Stimulated activated naive CD8-positive, alpha-beta T cell treated with anti-CD3 and anti-CD28 coated beads, Interleukin-15, amount 100 ng/mL, for 72 hours (primary cell): ENCODE results near the gene KCNK1.
A peak's percentile ranks its signal among the peaks of the same experiment; 100 is the strongest.
"Not testable (repeated sequence)": the region's sequence is repeated elsewhere in the genome, so short reads cannot be mapped to it uniquely, and the experiment has no call there.

Experiments
- ATAC-seq: fragments of 150-1000 bp; cut with Tn5 transposase; 2 replicates; pipeline ENCODE4 v1.10.0; 2021; ENCODE audit warnings: mild to moderate bottlenecking, moderate library complexity
- DNase-seq, 2 donors: peaks; one replicate each; pipeline ENCODE4 v3.0.0; 2021 to 2022
- H3K27ac Mint-ChIP-seq, 2 donors: one replicate each; pipeline ENCODE4 v1.8.0; 2022; ENCODE audit warnings: mild to moderate bottlenecking in 2 of 2, mixed read lengths in 2 of 2, moderate library complexity in 2 of 2
- H3K27me3 Mint-ChIP-seq: one replicate; pipeline ENCODE4 v1.8.0; 2022; ENCODE audit warnings: mixed read lengths
- H3K4me1 Mint-ChIP-seq: one replicate; pipeline ENCODE4 v1.8.0; 2022; ENCODE audit warnings: mild to moderate bottlenecking, mixed read lengths
- H3K4me3 Mint-ChIP-seq, 2 donors: one replicate each; pipeline ENCODE4 v1.8.0; 2022; ENCODE audit warnings: mild to moderate bottlenecking in 2 of 2, mixed read lengths in 2 of 2, moderate library complexity in 1 of 2
- H3K9me3 Mint-ChIP-seq, 2 donors: one replicate each; pipeline ENCODE4 v1.8.0; 2022; ENCODE audit warnings: mixed read lengths in 2 of 2

The KCNK1 gene

DNA sequence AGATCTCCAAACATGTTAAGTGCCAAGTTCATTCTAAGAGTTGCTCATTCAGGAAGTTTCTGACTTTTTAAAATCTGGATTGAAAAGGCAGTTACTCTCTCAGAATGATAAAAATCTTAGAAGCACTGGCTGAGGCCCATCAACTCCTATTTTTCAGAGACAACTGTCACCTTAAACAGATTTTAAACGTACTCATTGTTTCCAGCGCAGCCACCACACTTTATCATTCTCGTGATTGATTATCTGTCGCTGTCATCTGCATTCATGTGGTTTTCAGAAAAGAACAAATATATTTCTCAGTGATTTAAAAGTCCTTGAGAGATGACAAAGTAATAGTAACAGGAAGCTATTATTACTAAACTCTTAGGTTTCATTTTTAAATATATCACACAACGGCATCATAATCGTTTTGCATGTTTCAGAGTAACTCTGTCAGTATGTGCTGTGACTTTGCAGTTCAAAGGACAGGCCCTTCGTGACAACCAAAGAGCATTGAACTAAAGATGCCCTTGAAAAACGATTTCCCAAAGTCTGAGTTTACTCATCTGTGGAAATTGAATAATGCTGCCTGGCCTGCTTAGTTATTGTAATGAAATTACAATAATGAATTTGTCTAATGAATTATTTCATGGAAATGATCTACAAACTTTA, 14.9 kb upstream of the KCNK1 start:
- no peak overlapping the region for H3K27ac Mint-ChIP-seq
- H3K27me3 Mint-ChIP-seq = peaks cover 17% of the 10 kb centered on the region
- H3K4me3 Mint-ChIP-seq = peak overlapping the region in 1 of 2 donors; percentile 13
- H3K4me1 Mint-ChIP-seq = peaks cover 11% of the 10 kb centered on the region
- H3K9me3 Mint-ChIP-seq = peaks cover 0 to 7% of the 10 kb centered on the region in 2 donors
- peak; percentile 52 for ATAC-seq
- no peak for DNase-seq

DNA sequence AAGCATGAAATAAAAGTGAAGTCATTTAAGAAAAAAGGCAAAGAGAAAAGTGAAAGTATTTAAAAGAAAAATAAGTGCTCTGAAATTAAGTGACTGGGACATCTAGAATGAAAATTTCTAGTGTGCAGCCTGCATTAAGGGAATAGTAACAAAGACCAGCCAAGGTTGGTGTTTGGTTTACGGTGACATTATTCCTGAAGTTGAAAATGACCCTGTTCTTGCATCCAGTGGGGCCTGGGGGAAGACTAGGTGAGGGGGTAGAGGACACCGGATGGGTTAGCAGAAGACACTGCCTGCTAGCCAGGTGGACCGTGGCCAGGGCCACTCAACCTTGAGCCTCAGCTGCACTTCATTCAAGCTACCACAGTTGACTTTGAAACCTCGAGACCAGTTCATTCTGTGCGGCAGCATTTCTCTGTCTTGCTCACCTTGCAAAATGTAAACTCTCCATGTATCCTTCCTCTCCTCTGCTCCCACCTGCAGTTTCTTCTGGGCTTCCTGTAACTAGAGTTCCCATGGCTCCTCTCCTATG, 14.3 kb upstream of the KCNK1 start:
- Mint-ChIP-seq H3K4me3 (no peak overlapping the region), H3K4me1 (peaks cover 11% of the 10 kb centered on the region), H3K27ac (no peak overlapping the region), H3K27me3 (peaks cover 17% of the 10 kb centered on the region), H3K9me3 (peaks cover 0 to 7% of the 10 kb centered on the region in 2 donors)
- ATAC-seq = no peak
- DNase-seq = no peak

DNA sequence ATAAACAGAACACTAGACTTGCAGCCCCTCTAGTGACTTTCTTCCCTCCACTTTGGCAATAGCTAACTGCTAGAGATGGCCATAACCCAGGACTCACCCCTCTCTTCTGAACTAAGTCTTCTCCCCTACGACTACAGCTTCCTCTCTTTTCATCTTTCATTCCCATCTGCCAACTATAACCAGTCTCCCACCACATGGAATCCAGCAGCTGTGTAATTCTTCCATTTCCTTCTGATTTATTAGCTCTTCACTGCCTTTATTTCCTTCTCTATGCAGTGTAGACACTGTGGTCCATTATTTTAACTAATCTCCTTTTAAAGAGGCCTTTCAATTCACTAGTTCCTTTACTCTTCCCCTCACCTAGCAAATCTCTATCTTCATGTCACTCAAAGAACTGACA, 13.4 kb upstream of the KCNK1 start:
- Mint-ChIP-seq H3K27me3 (peaks cover 17% of the 10 kb centered on the region), H3K4me3 (no peak overlapping the region)

DNA sequence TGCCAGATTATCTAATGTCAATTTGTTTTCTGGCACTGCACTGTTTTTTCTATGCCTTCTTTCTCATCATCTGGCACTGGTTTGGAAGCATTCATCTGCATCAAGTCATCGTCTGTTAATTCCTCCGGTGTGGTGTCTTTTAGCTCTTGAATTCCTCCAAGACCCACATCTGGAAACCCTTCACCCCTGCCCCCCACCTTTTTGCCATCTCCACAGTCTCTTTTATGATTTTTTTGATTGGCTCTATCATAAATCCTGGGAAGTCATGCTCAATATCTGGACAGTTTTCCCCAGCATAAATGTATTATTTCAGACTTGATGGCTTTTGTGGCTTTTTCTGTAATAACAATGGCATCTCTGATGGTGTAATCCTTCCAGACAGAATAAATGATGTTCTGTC, 10.4 kb upstream of the KCNK1 start:
- ATAC-seq (no peak), DNase-seq (no peak)
- Mint-ChIP-seq H3K27ac (no peak overlapping the region), H3K9me3 (peaks cover 0 to 7% of the 10 kb centered on the region in 2 donors), H3K4me1 (peaks cover 5% of the 10 kb centered on the region), H3K4me3 (no peak overlapping the region), H3K27me3 (peaks cover 20% of the 10 kb centered on the region)

More for the DNA sequence above, 13.4 kb upstream of the KCNK1 start:
- Mint-ChIP-seq H3K9me3 (peaks cover 0 to 7% of the 10 kb centered on the region in 2 donors), H3K4me1 (peaks cover 11% of the 10 kb centered on the region), H3K27ac (no peak overlapping the region)
- DNase-seq (no peak), ATAC-seq (no peak)

DNA sequence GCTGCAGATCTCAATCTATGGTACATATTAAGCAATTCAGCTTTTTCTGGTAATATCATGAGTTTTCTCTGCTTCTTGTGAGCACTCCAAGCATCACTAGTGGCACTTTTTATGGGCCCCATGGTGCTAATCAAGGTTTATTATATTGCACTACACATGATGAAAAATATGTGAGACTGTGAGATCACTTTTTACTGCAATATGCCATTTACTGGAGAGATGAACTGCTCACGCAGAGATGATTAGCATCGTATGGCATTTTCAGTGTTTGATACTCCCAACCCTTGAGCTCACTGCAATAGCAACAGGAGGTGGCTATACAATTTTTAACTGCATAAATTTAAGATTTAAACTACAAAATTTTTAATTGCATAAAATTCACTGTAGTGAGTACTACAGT, 8.7 kb upstream of the KCNK1 start:
- DNase-seq (no peak), ATAC-seq (no peak)
- Mint-ChIP-seq H3K4me3 (no peak overlapping the region), H3K4me1 (no peaks in the 10 kb centered on the region), H3K27ac (no peak overlapping the region), H3K9me3 (peaks cover 0 to 7% of the 10 kb centered on the region in 2 donors), H3K27me3 (peaks cover 36% of the 10 kb centered on the region)

DNA sequence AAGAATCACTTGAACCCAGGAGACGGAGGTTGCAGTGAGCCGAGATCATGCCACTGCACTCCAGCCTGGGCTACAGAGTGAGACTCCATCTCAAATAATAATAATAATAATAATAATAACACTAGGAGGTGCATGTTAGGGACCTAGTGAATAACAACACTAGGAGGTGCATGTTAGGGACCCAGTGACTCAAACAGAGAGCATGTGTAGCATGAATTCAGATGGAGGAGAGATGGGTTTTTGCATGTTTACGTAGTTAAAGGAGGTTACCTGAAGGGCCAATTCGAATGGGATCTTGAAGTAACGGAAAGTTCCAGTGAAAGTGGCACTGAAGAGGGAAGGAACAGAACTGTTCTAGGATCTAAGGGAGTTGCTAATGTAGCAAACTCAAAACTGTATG, 7.1 kb upstream of the KCNK1 start:
- no peak for DNase-seq
- H3K27me3 Mint-ChIP-seq = peaks cover 33% of the 10 kb centered on the region

DNA sequence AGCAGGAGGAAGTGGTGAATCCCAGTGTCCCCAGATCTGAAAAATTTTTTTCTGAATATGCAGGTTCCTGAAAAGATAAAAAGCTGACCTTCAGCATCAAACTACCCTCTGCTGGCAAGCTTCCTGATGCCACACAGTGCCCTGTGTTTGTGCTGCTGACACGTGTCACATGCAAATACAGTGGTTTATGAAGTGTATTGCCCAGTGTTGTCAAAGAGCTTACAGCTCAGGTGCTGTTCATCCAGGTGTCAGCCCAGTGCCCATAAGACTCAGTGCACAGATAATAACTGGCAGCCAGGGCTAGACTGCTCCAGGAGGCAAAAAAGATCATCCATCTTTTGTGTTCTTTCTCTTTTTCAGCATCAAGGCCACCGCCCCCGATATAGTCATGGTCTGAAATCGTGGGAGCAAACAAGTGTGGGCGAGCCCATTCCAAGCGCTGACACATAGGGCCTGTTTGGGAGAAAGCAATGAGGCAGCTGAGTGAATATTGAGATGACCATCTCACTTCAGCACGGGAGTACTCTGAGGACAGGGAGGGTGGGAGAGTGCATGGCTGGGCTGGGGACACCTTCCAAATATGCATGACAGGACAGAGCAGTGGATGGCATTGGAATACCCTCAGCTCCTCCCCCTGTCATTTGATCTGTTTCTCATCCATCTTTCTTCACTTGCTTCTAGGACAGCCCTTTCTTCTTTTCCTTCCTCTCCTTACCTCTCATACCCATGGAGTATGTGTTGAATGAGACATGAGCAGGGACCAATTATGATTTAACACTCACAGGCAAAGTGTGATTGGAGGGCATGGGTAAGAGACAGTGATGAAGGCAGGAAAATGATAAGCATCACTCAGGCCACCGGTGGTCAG, 6.4 kb upstream of the KCNK1 start:
- Mint-ChIP-seq H3K4me1 (no peaks in the 10 kb centered on the region), H3K27me3 (peaks cover 39% of the 10 kb centered on the region), H3K27ac (no peak overlapping the region), H3K9me3 (no peaks in the 10 kb centered on the region), H3K4me3 (no peak overlapping the region)
- ATAC-seq = peak; percentile 33
- no peak for DNase-seq

More for the DNA sequence above, 7.1 kb upstream of the KCNK1 start:
- Mint-ChIP-seq H3K9me3 (no peaks in the 10 kb centered on the region), H3K4me1 (no peaks in the 10 kb centered on the region), H3K4me3 (no peak overlapping the region), H3K27ac (no peak overlapping the region)
- no peak for ATAC-seq

DNA sequence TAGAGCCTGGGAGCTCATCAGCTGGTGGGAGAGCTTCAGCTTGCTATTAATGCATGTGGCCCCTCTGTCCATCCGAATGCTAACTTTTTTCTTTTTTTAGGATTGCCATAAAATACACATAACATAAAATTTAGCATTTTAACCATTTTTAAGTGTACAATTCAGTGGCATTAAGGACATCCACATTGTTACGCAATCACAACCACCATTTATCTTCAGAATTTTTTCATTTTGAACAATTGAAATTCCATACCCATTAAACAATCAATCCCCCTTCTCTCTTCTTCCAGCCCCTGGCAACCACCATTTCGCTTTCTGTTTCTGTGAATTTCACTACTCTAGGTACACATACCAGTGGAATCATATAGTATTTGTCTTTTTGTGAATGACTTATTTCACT, 4.9 kb upstream of the KCNK1 start:
- peaks cover 50% of the 10 kb centered on the region for H3K27me3 Mint-ChIP-seq
- no peak overlapping the region for H3K27ac Mint-ChIP-seq
- DNase-seq (no peak), ATAC-seq (no peak)
- peaks cover 6% of the 10 kb centered on the region for H3K4me1 Mint-ChIP-seq
- H3K9me3 Mint-ChIP-seq = no peaks in the 10 kb centered on the region
- H3K4me3 Mint-ChIP-seq = no peak overlapping the region

DNA sequence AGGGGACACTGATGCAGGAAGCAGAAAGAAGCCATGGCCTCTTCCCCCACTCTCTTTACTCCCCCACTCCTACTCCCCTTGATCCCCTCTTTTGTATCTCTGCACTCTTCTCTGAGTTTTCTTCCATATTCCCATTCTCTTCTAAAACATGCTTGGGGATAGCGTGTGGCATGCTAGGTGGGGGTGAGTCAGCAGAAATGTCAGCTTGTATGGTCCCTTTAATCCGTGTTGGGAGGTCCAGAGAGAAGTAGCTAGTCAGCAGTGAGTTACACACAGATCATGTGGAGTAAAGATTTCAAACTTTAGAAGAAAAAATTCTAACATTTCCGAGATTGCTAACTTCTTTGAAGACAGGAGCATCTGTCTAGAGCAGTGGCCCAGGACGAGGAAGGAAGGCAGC, 4.0 kb upstream of the KCNK1 start:
- H3K4me1 Mint-ChIP-seq = peaks cover 6% of the 10 kb centered on the region
- H3K4me3 Mint-ChIP-seq = no peak overlapping the region
- no peaks in the 10 kb centered on the region for H3K9me3 Mint-ChIP-seq
- no peak overlapping the region for H3K27ac Mint-ChIP-seq
- no peak for ATAC-seq
- no peak for DNase-seq
- peaks cover 59% of the 10 kb centered on the region for H3K27me3 Mint-ChIP-seq

DNA sequence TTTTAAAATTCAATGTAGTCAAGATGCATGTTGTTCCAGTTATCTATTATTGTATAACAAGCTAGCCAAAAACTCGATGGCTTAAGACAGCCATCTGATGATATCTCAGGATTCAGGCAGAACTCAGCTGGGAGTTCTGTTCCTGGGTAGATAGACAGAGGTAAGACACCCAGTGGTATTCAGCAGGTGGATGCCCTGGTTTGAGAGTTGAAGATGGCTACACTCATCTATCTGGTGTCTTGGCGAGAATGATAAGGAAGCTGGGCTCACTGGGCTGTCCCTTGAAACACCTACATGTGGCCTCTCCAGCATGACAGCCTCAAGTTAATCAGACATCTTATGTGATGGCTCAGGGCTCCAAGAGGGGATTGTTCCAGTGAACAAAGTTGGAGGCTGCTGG, 3.3 kb upstream of the KCNK1 start:
- Mint-ChIP-seq H3K9me3 (no peaks in the 10 kb centered on the region), H3K27me3 (peaks cover 66% of the 10 kb centered on the region), H3K4me1 (peaks cover 6% of the 10 kb centered on the region), H3K4me3 (no peak overlapping the region), H3K27ac (no peak overlapping the region)
- ATAC-seq = no peak
- DNase-seq = no peak

DNA sequence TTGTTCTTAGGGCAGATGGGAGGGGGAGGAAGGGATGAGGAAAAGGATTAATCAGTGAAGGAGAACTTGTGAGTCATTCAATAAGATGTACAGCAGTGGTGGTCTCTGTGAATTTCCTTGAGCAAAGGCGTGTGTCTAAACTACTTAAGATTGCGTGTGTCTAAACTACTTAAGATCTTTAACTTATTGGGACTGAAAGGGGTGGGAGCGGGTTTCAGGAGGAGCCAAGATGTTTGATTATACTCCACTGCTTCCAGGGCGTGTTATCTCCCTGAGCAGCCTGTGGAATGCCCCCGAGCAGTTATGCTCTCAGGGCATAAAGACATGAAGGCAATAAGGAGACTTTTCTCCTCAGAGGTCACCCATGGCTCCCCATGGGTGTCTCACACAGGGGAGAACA, 2.5 kb upstream of the KCNK1 start:
- not testable (repeated sequence) for DNase-seq, H3K4me1 Mint-ChIP-seq, H3K4me3 Mint-ChIP-seq, ATAC-seq, H3K27ac Mint-ChIP-seq, H3K9me3 Mint-ChIP-seq
- H3K27me3 Mint-ChIP-seq = peaks cover 74% of the 10 kb centered on the region

DNA sequence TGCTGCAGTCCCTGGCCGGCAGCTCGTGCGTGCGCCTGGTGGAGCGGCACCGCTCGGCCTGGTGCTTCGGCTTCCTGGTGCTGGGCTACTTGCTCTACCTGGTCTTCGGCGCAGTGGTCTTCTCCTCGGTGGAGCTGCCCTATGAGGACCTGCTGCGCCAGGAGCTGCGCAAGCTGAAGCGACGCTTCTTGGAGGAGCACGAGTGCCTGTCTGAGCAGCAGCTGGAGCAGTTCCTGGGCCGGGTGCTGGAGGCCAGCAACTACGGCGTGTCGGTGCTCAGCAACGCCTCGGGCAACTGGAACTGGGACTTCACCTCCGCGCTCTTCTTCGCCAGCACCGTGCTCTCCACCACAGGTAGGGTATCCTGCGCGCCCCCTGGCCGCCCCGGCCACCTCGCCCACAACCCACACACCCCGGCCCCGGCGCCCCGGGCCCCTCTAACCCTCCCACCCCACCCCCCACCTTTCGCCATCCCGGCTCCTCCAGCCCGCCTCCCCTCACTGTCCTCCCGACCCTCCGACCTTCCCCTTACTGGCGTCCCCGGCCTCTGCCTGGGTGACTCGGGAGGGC, 352 bp downstream of the KCNK1 start:
- H3K27me3 Mint-ChIP-seq = peaks cover 84% of the 10 kb centered on the region
- peak overlapping the region; percentile 24 to 67 for H3K4me3 Mint-ChIP-seq
- peak; percentile 8 to 10 for DNase-seq
- no peaks in the 10 kb centered on the region for H3K9me3 Mint-ChIP-seq
- peak; percentile 54 for ATAC-seq
- peaks cover 6% of the 10 kb centered on the region for H3K4me1 Mint-ChIP-seq
- H3K27ac Mint-ChIP-seq = no peak overlapping the region

DNA sequence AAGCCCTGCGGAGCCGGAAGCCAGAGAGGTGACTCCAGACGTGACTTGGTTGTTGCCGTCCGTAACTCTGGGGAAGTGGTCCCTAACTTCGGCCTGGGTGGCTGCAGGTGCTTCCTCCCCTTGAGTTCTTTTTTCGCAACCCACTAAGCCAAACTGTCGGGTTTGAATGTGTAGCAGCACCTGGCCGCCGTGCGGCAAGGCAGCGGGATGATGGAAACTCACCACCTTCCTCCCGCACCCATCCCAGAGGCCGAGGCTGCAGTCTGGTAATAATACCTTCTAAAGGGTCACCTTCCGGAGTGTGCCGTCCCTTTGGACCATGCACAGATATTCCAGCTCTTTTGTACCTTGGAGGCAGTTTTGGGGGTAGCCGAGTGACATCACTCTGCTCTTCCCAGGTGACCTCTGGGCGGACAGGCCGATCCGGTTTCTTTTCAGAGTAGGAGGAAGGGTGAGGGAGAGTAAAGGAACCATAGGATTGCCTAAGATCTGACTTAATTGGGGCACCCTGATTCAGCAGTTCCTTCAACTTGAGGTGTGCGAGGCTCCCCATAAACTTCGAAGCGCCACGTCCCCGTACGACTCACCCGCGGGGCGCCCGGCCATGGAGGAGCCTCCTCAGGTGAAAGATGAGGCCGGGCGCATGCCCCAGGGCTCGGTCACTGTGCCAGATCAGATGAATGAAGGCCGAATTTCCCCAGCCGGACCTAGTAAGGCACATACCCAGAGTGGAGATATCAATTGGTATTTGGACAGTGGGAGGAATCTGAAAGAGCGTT, 1.0 kb downstream of the KCNK1 start:
- H3K4me3 Mint-ChIP-seq = peak overlapping the region; percentile 24 to 54
- peaks cover 78% of the 10 kb centered on the region for H3K27me3 Mint-ChIP-seq
- H3K9me3 Mint-ChIP-seq = no peaks in the 10 kb centered on the region
- no peak for DNase-seq
- no peak for ATAC-seq
- H3K4me1 Mint-ChIP-seq = peaks cover 6% of the 10 kb centered on the region
- peak overlapping the region in 1 of 2 donors; percentile 65 for H3K27ac Mint-ChIP-seq

DNA sequence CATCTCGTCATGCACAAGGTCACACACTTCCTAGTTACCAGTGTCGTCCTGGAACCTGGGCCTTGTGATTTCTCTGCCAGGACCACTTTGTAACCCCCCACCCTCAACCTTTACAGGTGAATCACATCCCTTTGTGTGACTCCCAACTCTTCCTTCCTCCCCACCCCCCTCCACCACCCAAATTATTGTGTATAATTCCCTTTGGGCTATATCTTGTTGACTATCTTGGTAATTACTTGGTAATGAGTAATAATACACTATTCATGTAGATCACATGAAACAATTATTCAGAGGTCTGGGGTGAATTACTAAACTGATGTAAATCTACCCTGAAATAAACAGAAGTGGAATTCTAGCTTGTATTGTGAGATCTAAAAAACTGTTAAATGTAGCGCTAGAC, 1.7 kb downstream of the KCNK1 start:
- no peak overlapping the region for H3K27ac Mint-ChIP-seq
- no peak for DNase-seq
- peaks cover 74% of the 10 kb centered on the region for H3K27me3 Mint-ChIP-seq
- H3K4me1 Mint-ChIP-seq = peaks cover 6% of the 10 kb centered on the region
- ATAC-seq = no peak
- no peak overlapping the region for H3K4me3 Mint-ChIP-seq
- no peaks in the 10 kb centered on the region for H3K9me3 Mint-ChIP-seq

DNA sequence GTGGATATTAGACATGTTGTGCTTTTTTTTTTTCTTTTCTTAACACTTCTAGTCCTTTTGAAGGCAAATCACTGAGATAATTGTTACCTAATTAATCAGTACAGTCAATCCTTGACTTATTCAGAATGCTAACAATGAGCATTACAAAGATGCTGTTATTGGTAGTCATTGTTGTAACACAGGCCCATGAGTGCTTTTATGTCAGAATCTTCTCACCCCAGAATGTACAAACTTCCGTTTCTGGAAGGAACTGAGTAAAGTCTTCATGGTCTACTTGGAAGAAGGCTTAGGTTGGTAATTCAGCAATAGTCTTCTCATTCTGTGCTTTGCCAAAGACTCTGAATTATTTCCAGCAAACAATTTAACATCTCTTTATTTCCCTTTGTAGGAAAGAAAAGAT, 3.1 kb downstream of the KCNK1 start:
- peaks cover 62% of the 10 kb centered on the region for H3K27me3 Mint-ChIP-seq
- no peak overlapping the region for H3K27ac Mint-ChIP-seq
- ATAC-seq = no peak
- DNase-seq = no peak
- peaks cover 6% of the 10 kb centered on the region for H3K4me1 Mint-ChIP-seq
- no peaks in the 10 kb centered on the region for H3K9me3 Mint-ChIP-seq
- no peak overlapping the region for H3K4me3 Mint-ChIP-seq
